HCT116 (cell line): ENCODE data around the gene SLC36A2. TPM values are rescaled to one million over a fixed set of nuclear protein-coding genes. Genes with fewer than 3 reads are reported as not detected.

ENCODE experiments used
- ATAC-seq: fragments of 200-7000 bp; cut with Tn5 transposase; 2 replicates; pipeline ENCODE4 v1.9.1; 2020; ENCODE audit warnings: mild to moderate bottlenecking, moderate library complexity
- BruUV-seq: library from RNA; stranded (reverse); fragments of 400-500 nt; replicated peaks from 2 replicates; lab custom pipeline; 2021; lab: Mats Ljungman, UMichigan
- CTCF ChIA-PET: fragments of 300-600 bp; sonication (Branson Sonifier 250); formaldehyde crosslinking; loops from one replicate; lab custom pipeline; 2021; ENCODE audit warnings: antibody characterized with exemption; lab: Charles Lee
- POLR2A ChIA-PET: fragments of 300-600, 350-600 bp; sonication (Branson Sonifier 250); formaldehyde crosslinking; loops from one replicate; lab custom pipeline; 2021; ENCODE audit warnings: antibody characterized with exemption; lab: Charles Lee
- RAD21 ChIA-PET, 2 experiments: fragments of 300-600 bp; sonication (Branson Sonifier 250); formaldehyde crosslinking; loops; one replicate each; lab custom pipeline; 2023; ENCODE audit warnings: low total read pairs in 2 of 2; ENCODE audit not compliant: uncharacterized antibody in 2 of 2, unreplicated experiment in 2 of 2, low non-redundant PET in 1 of 2; lab: Charles Lee
- DNase-seq: peaks from one replicate; pipeline ENCODE4 v3.0.0-alpha.2; 2010; ENCODE audit warnings: low read depth, low spot score
- H2AFZ ChIP-seq: fragments of 200-600 bp; shearing (Covaris generic), sonication (generic); 2 replicates; pipeline ENCODE4 v1.6.1; 2017; ENCODE audit warnings: low read depth, mixed run types, mixed read lengths, antibody characterized with exemption, low read length; ENCODE audit not compliant: poor library complexity, severe bottlenecking
- H3K27ac ChIP-seq: 2 replicates; pipeline ENCODE4 v1.5.1; 2012; ENCODE audit warnings: low read depth, low read length
- H3K27me3 ChIP-seq: fragments of 200-600 bp; sonication (generic); 2 replicates; pipeline ENCODE4 v1.6.1; 2016; ENCODE audit warnings: mixed run types, low read length, mixed read lengths; ENCODE audit not compliant: insufficient read depth
- H3K36me3 ChIP-seq, 2 experiments: fragments of 200-500 bp in 1 of 2; fragments of 200-600 bp in 1 of 2; sonication (Bioruptor generic) in 1 of 2; sonication (generic) in 1 of 2; 2 replicates each; pipeline versions ENCODE4 v1.5.1 to v1.6.1; 2014 to 2016; ENCODE audit warnings: low read length in 2 of 2, inconsistent platforms in 1 of 2, mixed read lengths in 1 of 2, mixed run types in 1 of 2; ENCODE audit not compliant: insufficient read depth in 2 of 2, control insufficient read depth in 1 of 2
- H3K4me1 ChIP-seq, 2 experiments: fragments of 200-600 bp in 1 of 2; sonication (generic) in 1 of 2; 2 replicates each; pipeline versions ENCODE4 v1.5.1 to v1.6.1; 2012 to 2017; ENCODE audit warnings: low read length in 2 of 2, inconsistent platforms in 1 of 2, mild to moderate bottlenecking in 1 of 2, mixed read lengths in 1 of 2, mixed run types in 1 of 2, moderate library complexity in 1 of 2; ENCODE audit not compliant: insufficient read depth in 2 of 2, control insufficient read depth in 1 of 2
- H3K4me2 ChIP-seq: fragments of 200-600 bp; sonication (generic); 2 replicates; pipeline ENCODE4 v1.6.1; 2017; ENCODE audit warnings: mixed run types, low read length, mixed read lengths
- H3K4me3 ChIP-seq, 2 experiments: fragments of 200-600 bp in 1 of 2; sonication (generic) in 1 of 2; replicated peaks in 1 of 2; 2 replicates each; pipeline ENCODE4 v1.5.1; 2011 to 2016; ENCODE audit warnings: low read length in 2 of 2, control low read depth in 1 of 2, low read depth in 1 of 2, mild to moderate bottlenecking in 1 of 2, mixed read lengths in 1 of 2, mixed run types in 1 of 2
- H3K79me2 ChIP-seq: fragments of 200-600 bp; sonication (generic); 2 replicates; pipeline ENCODE4 v1.6.1; 2017; ENCODE audit warnings: mild to moderate bottlenecking, mixed run types, low read length, moderate library complexity, mixed read lengths; ENCODE audit not compliant: insufficient read depth
- H3K9ac ChIP-seq: fragments of 200-600 bp; sonication (generic); 2 replicates; pipeline ENCODE4 v1.6.1; 2016; ENCODE audit warnings: low read length, mixed read lengths
- H3K9me2 ChIP-seq: fragments of 200-600 bp; sonication (generic), shearing (Covaris generic); 2 replicates; pipeline ENCODE4 v1.6.1; 2017; ENCODE audit warnings: mixed run types, mild to moderate bottlenecking, moderate library complexity; ENCODE audit not compliant: insufficient read depth
- H3K9me3 ChIP-seq, 2 experiments: fragments of 200-500 bp in 1 of 2; fragments of 200-600 bp in 1 of 2; sonication (Bioruptor generic) in 1 of 2; sonication (generic) in 1 of 2; 2 replicates each; pipeline ENCODE4 v1.6.1; 2014 to 2017; ENCODE audit warnings: low read length in 2 of 2, mixed read lengths in 2 of 2, inconsistent platforms in 1 of 2, low read depth in 1 of 2, mild to moderate bottlenecking in 1 of 2, mixed run types in 1 of 2, moderate library complexity in 1 of 2; ENCODE audit not compliant: control insufficient read depth in 1 of 2, insufficient read depth in 1 of 2
- H4K20me1 ChIP-seq: fragments of 200-600 bp; sonication (generic), shearing (Covaris generic); 2 replicates; pipeline ENCODE4 v1.6.1; 2017; ENCODE audit warnings: mixed run types, mild to moderate bottlenecking, moderate library complexity; ENCODE audit not compliant: insufficient read depth
- CTCF ChIP-seq, 3 experiments: fragments of 200-600 bp in 1 of 3; sonication (generic) in 1 of 3; IDR thresholded peaks in 2 of 3; conservative IDR thresholded peaks in 1 of 3; 2 replicates each; pipeline ENCODE4 v1.5.1; 2012 to 2017; ENCODE audit warnings: low read depth in 2 of 3, low read length in 2 of 3, antibody characterized with exemption in 1 of 3, borderline replicate concordance in 1 of 3, control low read depth in 1 of 3, mild to moderate bottlenecking in 1 of 3, mixed read lengths in 1 of 3, mixed run types in 1 of 3, moderate library complexity in 1 of 3; ENCODE audit not compliant: insufficient read depth in 1 of 3
- EGR1 ChIP-seq: IDR thresholded peaks from 2 replicates; pipeline ENCODE4 v1.6.1; 2012; ENCODE audit warnings: low read depth
- JUND ChIP-seq: IDR thresholded peaks from 2 replicates; pipeline ENCODE4 v1.6.1; 2012
- MAX ChIP-seq: IDR thresholded peaks from 2 replicates; pipeline ENCODE4 v1.6.1; 2012
- RAD21 ChIP-seq: IDR thresholded peaks from 2 replicates; pipeline ENCODE4 v1.6.1; 2012; ENCODE audit warnings: low read depth, mild to moderate bottlenecking
- SIN3A ChIP-seq: IDR thresholded peaks from 2 replicates; pipeline ENCODE4 v1.6.1; 2012; ENCODE audit warnings: low read depth
- SP1 ChIP-seq: IDR thresholded peaks from 2 replicates; pipeline ENCODE4 v1.6.1; 2012; ENCODE audit warnings: low read depth
- ZBTB33 ChIP-seq: IDR thresholded peaks from 2 replicates; pipeline ENCODE4 v1.6.1; 2011; ENCODE audit warnings: mild to moderate bottlenecking, low read length, moderate library complexity; ENCODE audit not compliant: insufficient replicate concordance; ENCODE audit errors: extremely low read depth
- ZFX ChIP-seq: fragments of 450-650 bp; IDR thresholded peaks from 2 replicates; pipeline ENCODE4 v1.6.1; 2017
- intact Hi-C: fragments of 100-400 bp; cut with micrococcal nuclease; formaldehyde crosslinking; loops from 2 replicates; pipeline ENCODE4 v1.10.0; 2022
- total RNA-seq: library from RNA; stranded (reverse); gene quantifications from one replicate; pipeline ENCODE4 v1.2.1, GENCODE V29; 2021; ENCODE audit not compliant: unreplicated experiment

Gene SLC36A2
- total RNA-seq, 1 experiment from 2014 or later, result not detected

GRCh38 chr5:151318850-151319732 is 28.3 kb downstream of the SLC36A2 start:
- POLR2A ChIA-PET, result no interaction called here
- H4K20me1 ChIP-seq, result no peaks in the 10 kb centered on the region
- peak; percentile 26 for DNase-seq
- CTCF ChIA-PET, result interaction anchor here (0.9 to 1.4 kb wide), 4 partner anchors 38 to 422 kb away, joined by 3 to 5 read pairs (median 3); no protein-coding TSS in a partner anchor
- no peaks in the 10 kb centered on the region for H3K79me2 ChIP-seq
- H3K4me2 ChIP-seq, result no peak overlapping the region
- RAD21 ChIA-PET, result interaction anchor here in 1 of 2 experiments (1.0 kb wide), 1 partner anchor 333 kb away, joined by 3 read pairs; no protein-coding TSS in a partner anchor
- H2AFZ ChIP-seq, result no peak overlapping the region
- H3K9me3 ChIP-seq, result no peaks in the 10 kb centered on the region
- no peaks in the 10 kb centered on the region for H3K36me3 ChIP-seq
- H3K9ac ChIP-seq, result no peak overlapping the region
- peak; percentile 74 for ATAC-seq
- TF ChIP-seq MAX (no peak), SP1 (no peak), CTCF (IDR thresholded peaks at IDR 0.05 in 2 of 3, conservative IDR thresholded peaks at IDR 0.05 in 1 of 3; ENCODE audit: borderline replicate concordance in 1 of 3, insufficient read depth in 1 of 3, low read depth in 2 of 3, low read length in 2 of 3) (peak; percentile 18 to 36 (median 23); a peak in 2 of 6 replicates), ZBTB33 (no peak), ZFX (no peak), SIN3A (no peak), JUND (no peak), EGR1 (no peak), RAD21 (peak; percentile 56)
- H3K27ac ChIP-seq, result no peak overlapping the region
- H3K4me1 ChIP-seq, result no peaks in the 10 kb centered on the region
- H3K27me3 ChIP-seq, result no peaks in the 10 kb centered on the region
- H3K9me2 ChIP-seq, result no peaks in the 10 kb centered on the region
- intact Hi-C loops, result loop anchor here (5.0 to 10.0 kb wide), 2 partner anchors 176 to 423 kb away; no protein-coding TSS in a partner anchor
- H3K4me3 ChIP-seq, result no peak overlapping the region
- BruUV-seq, result no TSS peak
